Activated naive CD4-positive, alpha-beta T cell treated with anti-CD3 and anti-CD28 coated beads, Interleukin-2, amount 50 U/mL, for 72 hours (primary cell): ENCODE measurements around the gene TMEM175. TPM values are rescaled to one million over a fixed set of nuclear protein-coding genes. Genes with fewer than 3 reads are reported as not detected.
A peak's percentile ranks its signal among the peaks of the same experiment; 100 is the strongest.

Source experiments
- ATAC-seq, 2 donors: fragments of 150-1000 bp; cut with Tn5 transposase; 2 replicates each; pipeline ENCODE4 v1.10.0; 2021; ENCODE audit warnings: mild to moderate bottlenecking in 2 of 2, moderate library complexity in 2 of 2
- DNase-seq, 2 donors: peaks; one replicate each; pipeline ENCODE4 v3.0.0; 2021 to 2022; ENCODE audit warnings: low spot score in 2 of 2
- H3K27ac Mint-ChIP-seq, 2 donors: one replicate each; pipeline ENCODE4 v1.8.0; 2022; ENCODE audit warnings: mild to moderate bottlenecking in 2 of 2, mixed read lengths in 2 of 2
- H3K36me3 Mint-ChIP-seq, 2 donors: one replicate each; pipeline ENCODE4 v1.8.0; 2022; ENCODE audit warnings: mixed read lengths in 2 of 2
- H3K9me3 Mint-ChIP-seq, 2 donors: one replicate each; pipeline ENCODE4 v1.8.0; 2022; ENCODE audit warnings: mixed read lengths in 2 of 2
- total RNA-seq, 2 donors: library from RNA; stranded (reverse); gene quantifications; one replicate each; pipeline ENCODE4 v1.2.3, GENCODE V29; 2022

Gene TMEM175
- total RNA-seq, 2 donors from 2014 or later: 12.1 to 13.9 TPM

GRCh38 chr4:946517-947471 lies 14.5 kb downstream of the TMEM175 start:
- DNase-seq: no peak
- no peak for ATAC-seq
- no peaks in the 10 kb centered on the region for H3K9me3 Mint-ChIP-seq
- H3K36me3 Mint-ChIP-seq: no peaks in the 10 kb centered on the region
- H3K27ac Mint-ChIP-seq: peak overlapping the region in 1 of 2 donors; percentile 82

GRCh38 chr4:947491-947971 lies 15.3 kb downstream of the TMEM175 start:
- Mint-ChIP-seq H3K9me3 (no peaks in the 10 kb centered on the region), H3K27ac (no peak overlapping the region), H3K36me3 (no peaks in the 10 kb centered on the region)
- no peak for DNase-seq
- ATAC-seq: no peak

GRCh38 chr4:948101-948935 lies 16.1 kb downstream of the TMEM175 start:
- Mint-ChIP-seq H3K27ac (no peak overlapping the region), H3K9me3 (no peaks in the 10 kb centered on the region), H3K36me3 (no peaks in the 10 kb centered on the region)
- DNase-seq (no peak), ATAC-seq (no peak)

- peak overlapping the region in 1 of 2 donors; percentile 22 for H3K27ac Mint-ChIP-seq
- no peak for DNase-seq
- no peak for ATAC-seq
- no peaks in the 10 kb centered on the region for H3K36me3 Mint-ChIP-seq
- H3K9me3 Mint-ChIP-seq: no peaks in the 10 kb centered on the region
Measured at GRCh38 chr4:948936-949300, 16.7 kb downstream of the TMEM175 start.

- Mint-ChIP-seq H3K36me3 (no peaks in the 10 kb centered on the region), H3K9me3 (no peaks in the 10 kb centered on the region), H3K27ac (no peak overlapping the region)
- ATAC-seq: no peak
- no peak for DNase-seq
Measured at GRCh38 chr4:949656-950055, 17.4 kb downstream of the TMEM175 start.

- Mint-ChIP-seq H3K9me3 (no peaks in the 10 kb centered on the region), H3K27ac (no peak overlapping the region), H3K36me3 (no peaks in the 10 kb centered on the region)
- ATAC-seq: no peak
- no peak for DNase-seq
Measured at GRCh38 chr4:950136-951020, 18.1 kb downstream of the TMEM175 start.

- Mint-ChIP-seq H3K27ac (no peak overlapping the region), H3K9me3 (no peaks in the 10 kb centered on the region), H3K36me3 (no peaks in the 10 kb centered on the region)
- no peak for DNase-seq
- ATAC-seq: no peak
Measured at GRCh38 chr4:951186-951585, 18.9 kb downstream of the TMEM175 start.

- DNase-seq: peak in 1 of 2 donors; percentile 35
- Mint-ChIP-seq H3K27ac (peak overlapping the region in 1 of 2 donors; percentile 21), H3K9me3 (no peaks in the 10 kb centered on the region), H3K36me3 (no peaks in the 10 kb centered on the region)
- ATAC-seq: no peak
Measured at GRCh38 chr4:951594-952468, 19.6 kb downstream of the TMEM175 start.

GRCh38 chr4:952881-953573 lies 20.8 kb downstream of the TMEM175 start:
- DNase-seq: no peak

GRCh38 chr4:953574-953915 lies 21.3 kb downstream of the TMEM175 start:
- H3K36me3 Mint-ChIP-seq: no peaks in the 10 kb centered on the region
- ATAC-seq (no peak), DNase-seq (no peak)
- no peaks in the 10 kb centered on the region for H3K9me3 Mint-ChIP-seq
- peak overlapping the region in 1 of 2 donors; percentile 29 for H3K27ac Mint-ChIP-seq

More at GRCh38 chr4:952881-953573, 20.8 kb downstream of the TMEM175 start:
- peak overlapping the region in 1 of 2 donors; percentile 26 for H3K27ac Mint-ChIP-seq
- H3K9me3 Mint-ChIP-seq: no peaks in the 10 kb centered on the region
- H3K36me3 Mint-ChIP-seq: no peaks in the 10 kb centered on the region
- ATAC-seq: no peak

- ATAC-seq: no peak
- Mint-ChIP-seq H3K27ac (peak overlapping the region; percentile 29 to 39), H3K36me3 (no peaks in the 10 kb centered on the region), H3K9me3 (no peaks in the 10 kb centered on the region)
- no peak for DNase-seq
Measured at GRCh38 chr4:954211-955020, 22.2 kb downstream of the TMEM175 start.

GRCh38 chr4:955161-955921 lies 23.1 kb downstream of the TMEM175 start:
- no peaks in the 10 kb centered on the region for H3K36me3 Mint-ChIP-seq
- DNase-seq: no peak

GRCh38 chr4:955931-956381 lies 23.7 kb downstream of the TMEM175 start:
- DNase-seq (no peak), ATAC-seq (no peak)
- H3K36me3 Mint-ChIP-seq: no peaks in the 10 kb centered on the region
- H3K9me3 Mint-ChIP-seq: no peaks in the 10 kb centered on the region
- H3K27ac Mint-ChIP-seq: peak overlapping the region in 1 of 2 donors; percentile 17

More at GRCh38 chr4:955161-955921, 23.1 kb downstream of the TMEM175 start:
- Mint-ChIP-seq H3K9me3 (no peaks in the 10 kb centered on the region), H3K27ac (no peak overlapping the region)
- ATAC-seq: no peak
